NCI-H524 treated with DMSO at 0.1 percent for 48 hours (cell line): Measurements from ENCODE around the gene GNB1.
"Not testable (repeated sequence)": the region's sequence is repeated elsewhere in the genome, so short reads cannot be mapped to it uniquely, and the experiment has no call there.

Experiments used
- DNase-seq: peaks from one replicate; lab custom pipeline; 2025; lab: John Stamatoyannopoulos, UW

Gene GNB1

DNA sequence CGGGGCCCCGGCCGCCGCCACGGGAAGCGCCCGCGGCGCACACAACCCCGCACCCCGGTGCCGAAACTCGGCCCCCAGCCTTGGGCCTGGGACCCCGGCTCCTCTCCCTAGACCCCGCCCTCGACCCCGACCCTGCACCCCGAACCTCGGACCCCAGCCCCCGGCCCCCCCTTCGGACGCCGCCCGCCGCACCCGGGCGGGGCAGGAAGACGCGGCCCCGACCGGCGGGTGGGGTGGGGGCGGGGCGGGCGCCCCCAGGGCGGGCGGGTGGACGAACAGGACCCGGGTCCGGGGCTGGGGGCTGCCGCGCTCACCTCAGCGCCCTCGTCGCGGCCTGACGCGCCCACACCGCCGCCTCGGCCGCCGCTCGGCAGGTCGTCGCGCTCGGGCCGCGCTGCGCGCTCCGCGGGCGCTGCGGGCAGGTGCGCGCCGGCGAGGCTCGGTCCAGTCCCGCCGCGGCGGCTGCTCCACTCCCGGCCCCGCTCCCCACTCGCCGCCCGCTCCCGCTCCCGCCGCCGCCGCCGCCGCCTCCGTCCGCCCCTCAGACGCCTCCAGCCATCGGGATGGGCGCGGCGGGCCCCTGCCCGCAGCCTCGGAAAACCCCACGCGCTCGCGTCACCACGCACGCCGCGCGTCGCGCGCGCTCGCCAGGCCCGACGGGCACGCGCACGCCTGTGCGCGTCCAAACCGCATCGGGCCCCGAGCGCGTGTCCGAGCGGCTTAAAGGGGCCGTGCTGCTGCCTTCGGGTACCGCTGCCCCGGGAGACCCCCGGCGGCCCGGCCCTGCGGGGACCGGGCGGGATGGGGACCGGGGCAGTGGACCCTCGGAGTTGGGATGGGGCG, at the start of gene GNB1:
Gene GNB1, minus strand, starts transcription at position 582 of the 843 bp plus-strand sequence. CDS start 65,634 bp downstream, outside the sequence.
- DNase-seq = no peak

DNA sequence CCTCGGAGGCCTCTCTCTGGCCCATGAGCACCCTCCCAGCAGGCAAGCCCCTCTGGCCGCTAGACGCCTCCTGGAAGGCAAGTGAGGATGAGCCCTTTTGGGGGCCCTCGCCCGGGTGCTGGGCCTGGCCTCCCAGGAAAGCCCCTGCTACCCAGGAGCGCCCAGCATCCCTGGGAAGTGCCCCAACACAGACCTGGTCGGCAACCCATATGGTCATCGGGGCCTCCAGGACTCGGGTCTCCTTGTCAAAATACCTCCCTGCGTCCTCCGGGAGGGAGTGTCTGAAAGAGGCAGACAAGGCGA, 49.2 kb upstream of the GNB1 start:
- DNase-seq = no peak

DNA sequence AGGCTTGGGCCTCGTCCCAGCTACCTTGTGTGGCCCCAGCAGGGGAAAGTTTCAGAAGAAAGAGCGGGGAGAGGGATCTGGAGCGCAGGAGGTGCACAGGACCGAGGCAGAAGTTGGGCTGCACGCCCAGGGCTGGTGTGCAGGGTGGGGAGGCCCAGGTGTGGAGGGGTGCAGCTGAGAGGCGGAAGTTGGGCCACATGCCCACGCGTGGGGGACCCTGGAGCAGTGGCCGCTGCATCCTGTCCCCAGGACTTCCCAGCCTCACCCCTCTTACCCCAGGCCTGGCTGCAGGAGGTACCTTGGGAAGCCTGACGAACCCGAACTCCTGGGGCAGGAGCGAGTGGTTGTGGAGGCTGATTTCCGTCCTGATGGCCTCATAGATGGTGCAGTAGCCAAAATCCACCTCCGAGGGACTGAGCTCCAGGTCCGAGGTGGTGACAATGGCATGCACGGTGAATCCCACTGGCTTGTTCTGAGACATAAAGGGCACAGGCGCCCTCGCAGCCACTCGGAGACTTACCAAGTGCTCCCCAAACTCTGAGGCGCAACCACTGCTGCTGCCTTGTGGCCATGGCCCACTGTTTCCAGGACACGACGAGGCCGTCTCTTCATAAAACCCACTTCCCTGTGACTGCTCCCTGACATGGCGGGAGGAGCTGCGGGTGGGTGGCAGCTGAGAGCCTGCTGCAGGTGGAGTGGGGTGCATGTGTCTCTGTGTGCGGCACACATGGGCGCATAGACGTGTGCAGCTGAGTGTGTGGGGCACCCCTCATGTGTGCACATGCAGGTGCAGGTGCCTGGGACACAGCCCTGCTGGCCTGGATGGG, 48.6 kb upstream of the GNB1 start:
- no peak for DNase-seq

DNA sequence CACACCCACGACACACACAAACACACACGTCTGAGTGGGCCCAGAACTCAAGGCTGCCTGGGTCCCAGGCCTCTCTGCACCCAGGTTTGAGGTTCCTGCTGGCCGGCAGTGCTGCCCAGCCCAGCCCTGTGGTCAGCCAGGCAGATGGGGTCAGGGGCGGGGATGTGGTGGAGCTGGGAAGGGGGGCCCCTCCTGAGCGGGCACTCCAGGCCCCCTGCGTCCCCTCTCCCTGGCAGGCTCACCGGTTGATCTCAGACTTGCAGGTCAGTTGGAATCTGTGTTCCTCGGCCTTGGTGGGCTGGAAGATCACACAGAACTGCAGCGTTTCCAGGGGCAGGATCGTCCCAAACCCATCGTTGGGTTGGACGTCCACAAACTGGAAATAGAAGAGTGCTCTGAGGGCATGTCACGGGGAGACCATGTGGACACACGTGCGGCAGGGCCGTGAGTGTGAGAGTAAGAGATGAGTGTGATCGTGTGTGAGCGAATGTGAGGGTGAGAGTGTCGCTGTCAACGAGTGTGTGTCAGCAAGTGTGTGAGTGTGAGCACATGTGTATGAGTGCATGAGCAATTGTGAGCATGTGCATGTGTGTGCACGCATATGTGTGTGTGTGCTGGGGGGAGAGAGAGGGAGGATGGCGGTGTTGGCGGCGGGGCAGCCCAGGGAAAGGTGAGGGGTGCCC, 47.9 kb upstream of the GNB1 start:
- no peak for DNase-seq

DNA sequence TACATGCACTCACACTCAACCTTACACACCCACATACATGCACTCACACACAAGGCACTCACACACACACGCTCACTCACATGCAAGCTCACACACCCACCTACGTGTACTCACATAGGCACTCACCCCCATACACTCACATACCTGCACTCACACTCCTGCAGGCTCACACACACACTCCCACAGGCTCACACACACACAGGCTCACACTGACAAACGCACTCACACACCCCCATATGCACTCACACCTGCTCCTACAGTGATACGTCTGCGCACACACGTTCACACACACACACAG, 47.3 kb upstream of the GNB1 start:
- DNase-seq = no peak

DNA sequence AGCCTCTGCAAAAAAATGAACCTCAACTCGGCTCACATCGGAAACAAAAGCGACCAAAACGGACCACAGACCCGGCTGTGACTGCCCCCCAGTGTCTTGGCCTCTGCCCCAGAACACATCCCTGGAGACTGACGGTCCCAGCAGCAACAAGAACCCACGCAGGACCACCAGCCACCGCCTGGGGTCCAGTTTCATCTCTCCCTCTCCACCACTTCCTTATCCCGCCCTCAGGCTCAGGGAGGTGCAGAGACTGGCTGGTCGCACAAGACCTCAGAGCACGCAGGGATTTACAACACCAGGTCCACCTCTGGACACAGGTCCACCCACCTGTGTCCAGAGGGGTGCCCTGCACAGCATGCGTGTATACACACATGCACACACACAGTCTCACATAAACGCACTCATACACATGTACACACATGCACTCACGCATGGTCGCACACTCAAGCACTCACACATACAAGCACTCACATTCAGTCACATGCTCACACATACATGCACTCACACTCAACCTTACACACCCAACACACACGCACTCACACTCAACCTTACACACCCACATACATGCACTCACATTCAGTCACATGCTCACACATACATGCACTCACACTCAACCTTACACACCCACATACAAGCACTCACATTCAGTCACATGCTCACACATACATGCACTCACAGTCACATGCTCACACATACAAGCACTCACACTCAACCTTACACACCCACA, 46.8 kb upstream of the GNB1 start:
- no peak for DNase-seq

DNA sequence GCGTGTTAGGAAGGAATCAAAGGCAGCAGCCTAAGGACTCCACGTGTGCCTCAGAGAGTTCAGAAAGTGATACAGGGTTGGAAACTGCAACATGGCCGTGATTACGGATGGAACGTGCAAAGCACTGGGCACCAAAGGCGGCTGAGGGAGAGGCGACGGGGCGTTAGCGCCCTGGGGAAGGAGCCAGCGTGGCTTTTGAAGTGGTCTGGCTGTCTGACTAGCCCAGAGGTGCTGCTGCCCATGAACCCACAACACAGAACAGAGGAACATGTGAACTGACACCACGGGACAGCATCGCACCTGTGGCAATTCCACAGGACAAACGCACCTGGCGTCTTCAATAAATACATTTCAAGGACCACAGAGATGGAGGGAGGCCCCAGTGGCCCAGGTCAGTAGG, 46.2 kb upstream of the GNB1 start:
- DNase-seq = no peak

DNA sequence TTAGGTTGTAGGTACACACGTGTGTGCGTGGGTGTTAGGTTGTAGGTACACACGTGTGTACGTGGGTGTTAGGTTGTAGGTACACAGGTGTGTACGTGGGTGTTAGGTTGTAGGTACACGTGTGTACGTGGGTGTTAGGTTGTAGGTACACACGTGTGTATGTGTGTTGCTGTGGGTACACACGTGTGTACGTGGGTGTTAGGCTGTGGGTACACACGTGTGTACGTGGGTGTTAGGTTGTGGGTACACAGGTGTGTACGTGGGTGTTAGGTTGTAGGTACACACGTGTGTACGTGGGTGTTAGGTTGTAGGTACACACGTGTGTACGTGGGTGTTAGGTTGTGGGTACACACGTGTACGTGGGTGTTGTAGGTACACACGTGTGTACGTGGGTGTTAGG, 44.0 kb upstream of the GNB1 start:
- DNase-seq = not testable (repeated sequence)

DNA sequence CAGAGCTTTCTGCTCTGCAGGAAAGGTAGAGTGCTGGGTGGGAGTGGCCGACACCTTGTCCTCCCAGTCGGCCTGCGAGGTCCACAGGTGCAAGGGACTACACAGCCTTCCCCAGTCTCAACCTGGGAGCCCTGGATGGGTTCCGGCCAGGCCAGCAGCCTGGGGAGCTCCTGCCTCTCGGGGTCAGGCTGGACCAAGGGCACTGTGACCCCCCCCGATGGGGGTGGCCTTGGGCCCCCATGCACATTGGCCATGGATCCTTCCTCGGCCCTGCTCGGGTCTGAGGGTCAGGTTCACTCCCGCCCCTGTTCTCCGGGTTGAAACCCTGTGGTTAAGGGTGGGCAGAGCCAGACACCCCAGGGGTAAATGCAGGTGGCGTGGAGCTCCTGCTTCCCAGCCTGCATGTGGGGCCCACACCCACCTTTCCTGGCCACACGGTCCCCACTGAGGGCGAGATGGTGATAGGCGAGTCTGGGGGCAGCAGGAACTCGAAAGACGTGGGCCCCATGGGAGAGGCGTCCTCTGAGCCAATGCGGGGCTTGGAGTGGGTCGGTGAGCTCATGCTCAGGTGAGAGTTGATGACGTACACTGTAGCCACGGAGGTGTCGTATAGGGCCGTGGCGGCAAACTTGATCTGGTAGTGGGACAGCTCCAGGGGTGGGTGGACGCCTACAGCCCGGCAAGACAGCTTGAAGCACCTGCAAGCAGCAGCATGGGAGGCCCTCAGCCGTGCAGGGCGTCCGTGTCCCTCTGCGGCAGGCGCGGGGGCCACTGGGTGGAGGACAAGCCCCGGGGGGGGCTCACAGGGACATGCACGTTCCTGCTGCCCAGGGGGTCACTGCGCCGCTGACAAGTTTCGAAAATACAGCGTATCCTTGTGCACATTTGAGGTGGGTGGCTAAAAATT, 39.0 kb upstream of the GNB1 start:
- no peak for DNase-seq

DNA sequence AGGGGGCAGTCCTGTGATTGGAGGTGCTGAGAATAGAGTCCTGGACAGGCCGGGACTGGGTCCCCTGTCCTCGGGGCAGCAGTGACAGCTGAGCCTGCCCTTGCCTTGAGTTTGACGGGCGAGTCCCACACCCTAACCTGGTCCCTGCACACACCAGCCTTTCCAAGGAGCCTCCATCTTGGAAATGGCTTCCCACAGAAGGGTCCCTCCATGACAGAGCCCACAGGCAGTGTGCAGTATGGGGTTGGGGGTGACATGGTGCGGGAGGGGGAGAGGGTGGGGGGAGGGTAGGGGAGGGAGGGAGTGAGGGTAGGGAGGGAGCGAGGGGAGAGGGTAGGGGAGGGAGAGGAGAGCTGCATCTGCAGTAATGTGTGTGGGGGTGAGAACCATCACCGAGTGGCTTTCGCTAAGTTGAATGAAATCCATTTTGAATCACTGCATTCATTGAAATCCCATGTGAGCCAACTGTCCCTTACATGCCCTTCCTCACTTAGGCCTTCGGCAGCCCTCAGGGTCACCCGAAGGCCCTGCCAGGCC, 38.3 kb upstream of the GNB1 start:
- no peak for DNase-seq

DNA sequence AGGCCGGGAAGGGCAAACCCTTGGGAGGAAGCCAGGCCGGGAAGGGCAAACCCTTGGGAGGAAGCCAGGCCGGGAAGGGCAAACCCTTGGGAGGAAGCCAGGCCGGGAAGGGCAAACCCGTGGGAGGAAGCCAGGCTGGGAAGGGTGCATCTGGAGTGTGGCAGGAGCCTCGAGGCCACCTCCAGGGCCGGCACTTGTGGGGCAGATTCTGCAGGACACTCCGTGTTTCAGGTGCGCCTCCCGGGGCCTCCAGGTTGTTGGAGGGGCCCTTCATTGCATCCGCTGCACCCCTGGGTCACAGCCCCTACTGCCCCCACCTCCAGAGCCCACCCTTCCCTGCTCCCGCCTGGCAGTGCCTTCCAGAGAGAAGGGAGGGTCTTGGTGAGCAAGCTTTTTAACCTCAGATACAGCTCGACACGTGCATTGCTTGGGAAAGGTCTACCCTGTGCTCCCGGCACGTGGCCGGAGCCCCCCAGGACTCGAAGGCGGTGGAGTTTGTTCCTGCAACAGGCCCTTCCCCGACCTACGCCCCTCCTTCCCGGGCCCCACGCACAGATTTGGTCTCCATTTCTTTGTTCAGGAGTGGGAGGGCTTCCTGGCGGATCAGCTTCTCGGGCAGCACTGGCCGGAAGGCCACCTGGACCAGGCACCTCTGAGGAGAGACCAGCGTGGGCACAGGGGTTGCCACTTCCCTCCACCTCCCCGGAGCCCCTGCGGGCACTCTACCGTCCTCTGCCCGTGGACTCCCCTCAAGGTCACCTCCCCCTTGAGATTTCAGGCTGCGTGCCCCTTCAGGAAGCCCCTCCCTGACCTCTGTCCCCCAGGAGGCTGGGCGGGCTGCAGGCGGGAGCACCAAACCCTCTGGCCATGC, 37.6 kb upstream of the GNB1 start:
- no peak for DNase-seq

DNA sequence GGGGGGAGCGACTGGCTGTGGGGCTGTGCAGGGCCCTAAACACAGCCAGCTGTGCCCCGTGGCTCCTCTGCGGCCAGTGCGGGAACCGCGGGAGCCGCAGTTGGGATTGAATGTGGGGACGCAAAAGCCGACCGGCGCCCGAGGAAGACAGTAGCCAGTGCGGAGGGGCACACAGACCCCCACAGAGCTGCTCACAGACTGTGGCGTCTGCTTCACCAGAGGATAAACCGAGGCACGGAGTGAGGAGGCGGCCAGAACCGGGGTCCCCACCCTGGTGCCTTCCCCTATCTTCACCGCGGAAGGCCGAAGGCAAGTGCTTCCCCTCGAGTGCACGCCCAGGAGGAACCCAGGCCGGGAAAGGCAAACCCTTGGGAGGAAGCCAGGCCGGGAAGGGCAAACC, 36.9 kb upstream of the GNB1 start:
- DNase-seq = no peak

DNA sequence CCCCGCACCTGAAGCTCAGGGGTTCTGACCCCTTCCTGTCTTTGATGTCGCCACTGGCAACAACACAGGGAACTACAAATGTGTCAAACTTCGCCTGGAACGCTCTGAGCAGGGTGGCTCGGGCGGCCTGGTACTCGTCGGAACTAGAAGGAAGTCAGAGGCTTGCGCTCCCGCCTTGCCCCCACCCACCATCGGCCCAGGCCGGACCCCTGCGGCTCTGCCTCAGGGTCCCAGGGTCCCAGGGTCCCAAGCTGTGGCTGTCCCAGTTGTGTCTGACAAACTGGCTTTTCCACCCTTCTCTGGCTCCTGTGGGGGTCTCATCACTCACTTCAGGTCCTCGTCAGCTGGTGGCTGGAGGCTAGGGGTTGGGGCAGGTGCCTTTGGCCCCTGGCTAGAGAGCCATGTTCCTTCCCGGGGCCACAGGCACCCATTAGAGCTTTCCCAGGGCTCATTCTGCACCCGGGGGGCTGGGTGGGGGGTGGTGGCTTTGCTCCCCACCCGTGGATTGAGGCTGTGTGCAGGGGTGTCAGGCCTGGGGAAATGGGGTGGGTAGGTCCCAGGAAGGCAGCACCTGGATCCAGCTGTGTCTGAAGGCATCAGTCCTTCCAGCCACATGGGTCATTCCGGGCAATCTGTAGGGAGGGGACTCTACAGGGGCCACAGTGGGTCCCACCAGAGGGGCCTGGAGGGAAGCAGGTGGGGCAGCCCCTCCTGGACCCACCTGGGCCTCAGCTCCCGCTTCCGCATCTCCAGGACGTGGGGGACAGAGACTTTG, 36.2 kb upstream of the GNB1 start:
- DNase-seq = no peak

DNA sequence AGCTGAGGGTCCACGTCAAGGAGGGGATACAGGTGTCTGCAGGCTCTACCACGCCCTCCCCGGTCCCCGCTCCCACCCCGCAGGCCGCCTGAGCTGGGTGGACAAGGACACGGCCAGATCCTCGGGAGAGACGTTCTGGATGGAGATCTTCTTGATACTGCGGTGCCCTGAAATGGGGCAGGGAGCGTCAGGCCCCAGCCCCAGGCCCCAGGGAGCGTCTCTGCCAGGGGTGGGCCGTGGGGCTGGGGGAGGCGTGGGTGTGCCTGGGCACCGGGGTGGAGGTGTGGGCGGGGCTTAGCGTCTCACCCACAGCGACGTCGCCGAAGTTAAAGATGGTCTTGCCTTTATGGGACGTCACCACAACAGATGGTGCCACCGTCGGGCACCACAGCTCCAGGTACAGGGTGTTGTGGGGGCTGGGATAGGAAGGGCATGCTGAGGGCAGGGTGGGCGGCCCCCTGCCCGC, 35.5 kb upstream of the GNB1 start:
- no peak for DNase-seq

DNA sequence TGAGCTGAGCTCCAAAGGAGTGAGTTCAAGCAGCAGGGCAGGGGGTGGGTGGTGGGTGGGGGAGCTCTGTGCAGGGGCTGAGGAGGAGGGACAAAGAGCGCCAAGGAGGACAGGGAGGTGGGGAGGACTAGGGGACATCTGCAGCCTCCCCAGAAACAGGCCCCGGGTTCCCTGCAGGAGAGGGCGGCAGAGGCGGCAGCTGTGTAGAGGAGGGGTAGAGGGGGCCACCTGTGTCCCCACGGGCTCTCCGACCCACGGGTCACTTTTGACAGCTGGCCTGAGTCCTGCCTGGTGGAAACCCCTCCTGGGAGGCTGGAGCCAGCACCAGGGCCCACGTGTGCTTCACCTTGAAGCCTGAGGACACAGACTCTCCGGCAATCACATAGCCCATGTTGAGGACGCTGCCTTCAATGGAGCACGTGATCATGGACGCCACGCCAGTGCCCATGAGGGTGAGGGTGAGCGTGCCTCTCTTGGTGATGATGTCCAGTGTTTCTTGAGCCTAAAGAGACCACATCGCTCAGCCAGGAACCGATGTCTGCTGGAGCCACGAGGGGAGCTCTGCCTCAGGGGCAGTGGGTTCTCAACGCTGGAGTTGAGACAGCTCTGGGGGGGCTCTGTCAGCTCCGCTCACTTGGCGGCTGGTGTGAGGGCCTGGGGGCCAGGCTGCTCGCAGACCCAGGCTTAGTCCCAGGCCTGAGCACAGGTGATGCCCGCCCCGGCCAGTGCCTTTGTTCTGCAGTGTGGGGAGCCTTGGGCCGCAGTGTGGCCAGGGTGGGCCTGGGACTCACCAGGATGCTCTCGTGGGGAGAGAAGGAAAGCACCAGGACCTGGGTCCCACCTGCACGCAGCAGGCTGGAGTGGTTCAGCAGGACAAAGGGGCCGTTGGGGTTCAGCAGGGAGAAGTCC, 34.8 kb upstream of the GNB1 start:
- no peak for DNase-seq

DNA sequence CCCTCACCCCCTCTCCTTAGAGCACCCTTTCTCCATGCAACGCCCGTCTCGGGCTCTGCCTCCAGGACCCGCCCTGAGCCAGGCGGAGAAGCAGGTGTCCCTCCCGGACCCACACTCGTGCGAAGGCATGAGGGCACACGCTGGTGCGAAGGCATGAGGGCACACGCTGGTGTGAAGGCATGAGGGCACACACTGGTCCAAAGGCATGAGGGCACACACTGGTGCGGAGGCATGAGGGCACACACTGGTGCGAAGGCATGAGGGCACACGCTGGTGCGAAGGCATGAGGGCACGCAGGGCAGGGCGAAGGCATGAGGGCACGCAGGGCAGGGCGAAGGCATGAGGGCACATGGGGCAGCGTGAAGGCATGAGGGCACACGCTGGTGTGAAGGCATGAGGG, 34.0 kb upstream of the GNB1 start:
- no peak for DNase-seq

DNA sequence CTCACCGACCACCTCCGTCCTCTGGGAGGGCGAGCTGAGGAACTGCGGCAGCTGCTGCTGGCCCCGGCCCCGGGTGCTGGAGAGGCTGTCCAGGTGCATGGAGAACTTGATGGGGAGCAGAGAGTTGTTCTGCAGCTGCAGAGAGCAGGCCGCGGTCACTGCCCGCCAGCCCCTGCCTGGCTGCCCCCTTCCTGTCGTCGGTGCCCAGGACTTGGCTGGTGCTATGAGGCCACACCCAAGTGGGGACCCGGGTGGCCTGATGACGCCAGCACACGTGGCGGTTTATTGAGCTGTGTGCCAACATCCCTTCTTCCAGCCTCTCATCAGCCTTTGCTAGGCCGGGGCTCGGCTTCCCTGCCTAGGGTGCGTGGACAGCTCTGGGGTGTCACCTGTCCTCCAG, 33.5 kb upstream of the GNB1 start:
- DNase-seq = no peak
